Measurements from ENCODE around the gene SPG21.

The SPG21 gene

GRCh38 chr15:64989416-64990167 lies at the start of gene SPG21:
SPG21 (minus strand) TSS chr15:64989914; CDS start chr15:64983569, 6,345 bp downstream.
- H3K9me3 ChIP-seq (ENCODE audit: low read length): no peaks in the 10 kb centered on the region
- H3K4me1 ChIP-seq (ENCODE audit: insufficient read depth, low read length, severe bottlenecking): peaks cover 45% of the 10 kb centered on the region
- 0 out of 2 replicates have a peak within 1 kb of the TSS, but pooled peaks have one; percentile 64 for H2AFZ ChIP-seq (ENCODE audit: low read length)
- no peak for TF ChIP-seq CTCF (IDR thresholded peaks at IDR 0.05; ENCODE audit: low read length)
- TF ChIP-seq EZH2 (IDR thresholded peaks at IDR 0.05; ENCODE audit: borderline replicate concordance, low read length): no peak
- H4K20me1 ChIP-seq (ENCODE audit: insufficient read depth, low read length): no peaks in the 10 kb centered on the region
- no peaks in the 10 kb centered on the region for H3K36me3 ChIP-seq (ENCODE audit: insufficient read depth, low read length)
- H3K79me2 ChIP-seq (ENCODE audit: insufficient read depth, low read length): peaks cover 14% of the 10 kb centered on the region
- H3K27me3 ChIP-seq (ENCODE audit: insufficient read depth, low read length): no peaks in the 10 kb centered on the region
- H3K9ac ChIP-seq (ENCODE audit: low read length): peak within 1 kb of the TSS; percentile 91
- H3K4me2 ChIP-seq (ENCODE audit: low read length): peak within 1 kb of the TSS; percentile 71
- H3F3A ChIP-seq (ENCODE audit: insufficient read depth, low read length): no peaks in the 10 kb centered on the region
- peak within 1 kb of the TSS; percentile 71 for H3K27ac ChIP-seq (ENCODE audit: low read depth, low read length, poor library complexity, severe bottlenecking)
- peak within 1 kb of the TSS; percentile 89 for H3K4me3 ChIP-seq (ENCODE audit: low read depth, low read length, poor library complexity, severe bottlenecking)
- no peaks in the 10 kb centered on the region for H3K9me2 ChIP-seq (ENCODE audit: low read depth, low read length)

GRCh38 chr15:65038836-65039235 lies 49.1 kb upstream of the SPG21 start:
- Histone ChIP-seq H3K27ac (ENCODE audit: low read depth, low read length, poor library complexity, severe bottlenecking) (no peak overlapping the region), H3K4me1 (ENCODE audit: insufficient read depth, low read length, severe bottlenecking) (no peaks in the 10 kb centered on the region), H3K36me3 (ENCODE audit: insufficient read depth, low read length) (no peaks in the 10 kb centered on the region), H2AFZ (ENCODE audit: low read length) (no peak overlapping the region), H3K4me3 (ENCODE audit: low read depth, low read length, poor library complexity, severe bottlenecking) (no peak overlapping the region), H3K79me2 (ENCODE audit: insufficient read depth, low read length) (no peaks in the 10 kb centered on the region), H3K9ac (ENCODE audit: low read length) (no peak overlapping the region), H3K27me3 (ENCODE audit: insufficient read depth, low read length) (no peaks in the 10 kb centered on the region; the same call in 1 of the 2 replicates), H3F3A (ENCODE audit: insufficient read depth, low read length) (no peaks in the 10 kb centered on the region), H3K9me2 (ENCODE audit: low read depth, low read length) (no peaks in the 10 kb centered on the region), H3K9me3 (ENCODE audit: low read length) (no peaks in the 10 kb centered on the region), H3K4me2 (ENCODE audit: low read length) (no peak overlapping the region), H4K20me1 (ENCODE audit: insufficient read depth, low read length) (no peaks in the 10 kb centered on the region)
- TF ChIP-seq CTCF (IDR thresholded peaks at IDR 0.05; ENCODE audit: low read length): no peak
- TF ChIP-seq EZH2 (IDR thresholded peaks at IDR 0.05; ENCODE audit: borderline replicate concordance, low read length): no peak

GRCh38 chr15:65038428-65038827 lies 48.7 kb upstream of the SPG21 start:
- no peaks in the 10 kb centered on the region for H4K20me1 ChIP-seq (ENCODE audit: insufficient read depth, low read length)
- H3K9me2 ChIP-seq (ENCODE audit: low read depth, low read length): no peaks in the 10 kb centered on the region
- no peak overlapping the region for H2AFZ ChIP-seq (ENCODE audit: low read length)
- no peak overlapping the region for H3K4me3 ChIP-seq (ENCODE audit: low read depth, low read length, poor library complexity, severe bottlenecking)
- no peaks in the 10 kb centered on the region for H3K36me3 ChIP-seq (ENCODE audit: insufficient read depth, low read length)
- no peak overlapping the region for H3K9ac ChIP-seq (ENCODE audit: low read length)
- TF ChIP-seq EZH2 (IDR thresholded peaks at IDR 0.05; ENCODE audit: borderline replicate concordance, low read length) (no peak), CTCF (IDR thresholded peaks at IDR 0.05; ENCODE audit: low read length) (no peak)
- H3K79me2 ChIP-seq (ENCODE audit: insufficient read depth, low read length): no peaks in the 10 kb centered on the region
- no peaks in the 10 kb centered on the region for H3K9me3 ChIP-seq (ENCODE audit: low read length)
- H3K27me3 ChIP-seq (ENCODE audit: insufficient read depth, low read length): no peaks in the 10 kb centered on the region; the same call in 1 of the 2 replicates
- H3F3A ChIP-seq (ENCODE audit: insufficient read depth, low read length): no peaks in the 10 kb centered on the region
- H3K4me1 ChIP-seq (ENCODE audit: insufficient read depth, low read length, severe bottlenecking): no peaks in the 10 kb centered on the region
- H3K27ac ChIP-seq (ENCODE audit: low read depth, low read length, poor library complexity, severe bottlenecking): no peak overlapping the region
- no peak overlapping the region for H3K4me2 ChIP-seq (ENCODE audit: low read length)
